Inflammatory macrophage (primary cell): ENCODE measurements around the gene PLXNA4.
A peak's percentile ranks its signal among the peaks of the same experiment; 100 is the strongest.

Source experiments
- DNase-seq, 2 donors: peaks; one replicate each; pipeline ENCODE4 v3.0.0-alpha.2; 2020 to 2022

The PLXNA4 gene

GRCh38 chr7:132435016-132435990 lies 141.0 kb downstream of the PLXNA4 start:
- peak in 1 of 2 donors; percentile 24 for DNase-seq

- DNase-seq = no peak
These were observed 142.2 kb downstream of the PLXNA4 start for GRCh38 chr7:132434041-132434440.

- DNase-seq = peak; percentile 42 to 47
These were observed 143.0 kb downstream of the PLXNA4 start for GRCh38 chr7:132433301-132433700.

- no peak for DNase-seq
These were observed 145.1 kb downstream of the PLXNA4 start for GRCh38 chr7:132430861-132431822.

- no peak for DNase-seq
These were observed 146.0 kb downstream of the PLXNA4 start for GRCh38 chr7:132430041-132430855.

GRCh38 chr7:132429181-132429580 lies 147.1 kb downstream of the PLXNA4 start:
- no peak for DNase-seq

GRCh38 chr7:132428247-132428919 lies 147.9 kb downstream of the PLXNA4 start:
- no peak for DNase-seq

- no peak for DNase-seq
These were observed 150.3 kb downstream of the PLXNA4 start for GRCh38 chr7:132425942-132426341.

GRCh38 chr7:132424821-132425724 lies 151.2 kb downstream of the PLXNA4 start:
- DNase-seq = no peak

- no peak for DNase-seq
These were observed 152.0 kb downstream of the PLXNA4 start for GRCh38 chr7:132424277-132424676.

- no peak for DNase-seq
These were observed 152.6 kb downstream of the PLXNA4 start for GRCh38 chr7:132423594-132424200.

GRCh38 chr7:132422502-132423111 lies 153.7 kb downstream of the PLXNA4 start:
- DNase-seq = no peak

GRCh38 chr7:132420527-132420926 lies 155.7 kb downstream of the PLXNA4 start:
- no peak for DNase-seq

- no peak for DNase-seq
These were observed 156.7 kb downstream of the PLXNA4 start for GRCh38 chr7:132419542-132419941.

- no peak for DNase-seq
These were observed 157.4 kb downstream of the PLXNA4 start for GRCh38 chr7:132418840-132419239.

- DNase-seq = no peak
These were observed 159.0 kb downstream of the PLXNA4 start for GRCh38 chr7:132417103-132417906.

GRCh38 chr7:132416395-132416794 lies 159.9 kb downstream of the PLXNA4 start:
- no peak for DNase-seq

- DNase-seq = no peak
These were observed 161.0 kb downstream of the PLXNA4 start for GRCh38 chr7:132415259-132415658.

GRCh38 chr7:132414857-132415256 lies 161.4 kb downstream of the PLXNA4 start:
- DNase-seq = no peak
